Measurements from ENCODE around the gene FOXJ3. TPM values are rescaled to one million over a fixed set of nuclear protein-coding genes. Genes with fewer than 3 reads are reported as not detected.

Gene FOXJ3
- total RNA-seq, 2 donors from 2014 or later: 44.5 to 47.5 TPM

GRCh38 chr1:42157667-42158066 lies 177.4 kb downstream of the FOXJ3 start:
- Mint-ChIP-seq H3K27ac (no peak overlapping the region), H3K36me3 (ENCODE audit: insufficient read depth in 2 of 2) (peaks cover 8 to 10% of the 10 kb centered on the region in 2 donors), H3K4me1 (ENCODE audit: low read depth) (peaks cover 9% of the 10 kb centered on the region), H3K27me3 (ENCODE audit: low read depth) (peaks cover 14% of the 10 kb centered on the region), H3K9me3 (peaks cover 7% of the 10 kb centered on the region in 2 donors), H3K4me3 (no peak overlapping the region)
- DNase-seq: no peak
- ATAC-seq (replicated peaks in 1 of 2): peak in 1 of 2 donors; percentile 26

GRCh38 chr1:42155362-42155761 lies 179.7 kb downstream of the FOXJ3 start:
- H3K27ac Mint-ChIP-seq: no peak overlapping the region
- ATAC-seq (replicated peaks in 1 of 2): no peak
- H3K9me3 Mint-ChIP-seq: peaks cover 0 to under 1% of the 10 kb centered on the region in 2 donors
- H3K4me3 Mint-ChIP-seq: no peak overlapping the region
- peaks cover 9% of the 10 kb centered on the region for H3K4me1 Mint-ChIP-seq (ENCODE audit: low read depth)
- no peaks in the 10 kb centered on the region for H3K36me3 Mint-ChIP-seq (ENCODE audit: insufficient read depth in 2 of 2)
- peaks cover 7% of the 10 kb centered on the region for H3K27me3 Mint-ChIP-seq (ENCODE audit: low read depth)
- DNase-seq: no peak

GRCh38 chr1:42154685-42155084 lies 180.3 kb downstream of the FOXJ3 start:
- H3K4me3 Mint-ChIP-seq: no peak overlapping the region
- no peak for DNase-seq
- no peaks in the 10 kb centered on the region for H3K9me3 Mint-ChIP-seq
- H3K27me3 Mint-ChIP-seq (ENCODE audit: low read depth): peaks cover 7% of the 10 kb centered on the region
- H3K4me1 Mint-ChIP-seq (ENCODE audit: low read depth): peaks cover 9% of the 10 kb centered on the region
- H3K27ac Mint-ChIP-seq: no peak overlapping the region
- ATAC-seq (replicated peaks in 1 of 2): no peak
- no peaks in the 10 kb centered on the region for H3K36me3 Mint-ChIP-seq (ENCODE audit: insufficient read depth in 2 of 2)

GRCh38 chr1:42153624-42154023 lies 181.4 kb downstream of the FOXJ3 start:
- Mint-ChIP-seq H3K4me3 (no peak overlapping the region), H3K4me1 (ENCODE audit: low read depth) (peaks cover 9% of the 10 kb centered on the region), H3K36me3 (ENCODE audit: insufficient read depth in 2 of 2) (no peaks in the 10 kb centered on the region), H3K27me3 (ENCODE audit: low read depth) (no peaks in the 10 kb centered on the region), H3K9me3 (no peaks in the 10 kb centered on the region), H3K27ac (no peak overlapping the region)
- ATAC-seq (replicated peaks in 1 of 2): no peak
- DNase-seq: no peak

GRCh38 chr1:42152907-42153600 lies 182.0 kb downstream of the FOXJ3 start, which contains the start of gene GUCA2B:
TSS of gene GUCA2B (plus strand) at chr1:42153410. CDS start at chr1:42153451, 41 bp downstream.
- ATAC-seq (replicated peaks in 1 of 2): no peak

GRCh38 chr1:42152119-42152518 lies 182.9 kb downstream of the FOXJ3 start:
- Mint-ChIP-seq H3K4me1 (ENCODE audit: low read depth) (no peaks in the 10 kb centered on the region), H3K36me3 (ENCODE audit: insufficient read depth in 2 of 2) (no peaks in the 10 kb centered on the region), H3K27me3 (ENCODE audit: low read depth) (no peaks in the 10 kb centered on the region), H3K27ac (no peak overlapping the region), H3K4me3 (no peak overlapping the region), H3K9me3 (no peaks in the 10 kb centered on the region)
- ATAC-seq (replicated peaks in 1 of 2) (no peak), DNase-seq (no peak)

More at GRCh38 chr1:42152907-42153600, 182.0 kb downstream of the FOXJ3 start, which contains the start of gene GUCA2B:
- H3K36me3 Mint-ChIP-seq (ENCODE audit: insufficient read depth in 2 of 2): no peaks in the 10 kb centered on the region
- no peak within 1 kb of the TSS for H3K4me3 Mint-ChIP-seq
- no peaks in the 10 kb centered on the region for H3K27me3 Mint-ChIP-seq (ENCODE audit: low read depth)
- DNase-seq: no peak
- H3K9me3 Mint-ChIP-seq: no peaks in the 10 kb centered on the region
- H3K4me1 Mint-ChIP-seq (ENCODE audit: low read depth): peaks cover 8% of the 10 kb centered on the region
- H3K27ac Mint-ChIP-seq: no peak within 1 kb of the TSS

- DNase-seq: no peak
- Mint-ChIP-seq H3K9me3 (no peaks in the 10 kb centered on the region), H3K4me1 (ENCODE audit: low read depth) (no peaks in the 10 kb centered on the region), H3K36me3 (ENCODE audit: insufficient read depth in 2 of 2) (no peaks in the 10 kb centered on the region), H3K27ac (no peak overlapping the region), H3K4me3 (no peak overlapping the region), H3K27me3 (ENCODE audit: low read depth) (no peaks in the 10 kb centered on the region)
- no peak for ATAC-seq (replicated peaks in 1 of 2)
These were observed 184.4 kb downstream of the FOXJ3 start for GRCh38 chr1:42150651-42151050.

GRCh38 chr1:42148166-42148565 lies 186.9 kb downstream of the FOXJ3 start:
- Mint-ChIP-seq H3K9me3 (no peaks in the 10 kb centered on the region), H3K4me1 (ENCODE audit: low read depth) (peaks cover 6% of the 10 kb centered on the region), H3K36me3 (ENCODE audit: insufficient read depth in 2 of 2) (no peaks in the 10 kb centered on the region), H3K27me3 (ENCODE audit: low read depth) (no peaks in the 10 kb centered on the region), H3K27ac (no peak overlapping the region), H3K4me3 (no peak overlapping the region)
- no peak for ATAC-seq (replicated peaks in 1 of 2)
- no peak for DNase-seq

GRCh38 chr1:42146626-42147320 lies 188.3 kb downstream of the FOXJ3 start:
- DNase-seq (peak; percentile 75 to 78), ATAC-seq (replicated peaks in 1 of 2) (peak; percentile 61 to 70)
- Mint-ChIP-seq H3K4me3 (no peak overlapping the region), H3K9me3 (no peaks in the 10 kb centered on the region), H3K36me3 (ENCODE audit: insufficient read depth in 2 of 2) (no peaks in the 10 kb centered on the region), H3K4me1 (ENCODE audit: low read depth) (peaks cover 10% of the 10 kb centered on the region), H3K27ac (no peak overlapping the region), H3K27me3 (ENCODE audit: low read depth) (peaks cover 5% of the 10 kb centered on the region)

GRCh38 chr1:42145764-42146625 lies 189.0 kb downstream of the FOXJ3 start:
- Mint-ChIP-seq H3K4me3 (no peak overlapping the region), H3K9me3 (no peaks in the 10 kb centered on the region), H3K27ac (no peak overlapping the region), H3K4me1 (ENCODE audit: low read depth) (peaks cover 10% of the 10 kb centered on the region), H3K36me3 (ENCODE audit: insufficient read depth in 2 of 2) (no peaks in the 10 kb centered on the region), H3K27me3 (ENCODE audit: low read depth) (peaks cover 5% of the 10 kb centered on the region)
- DNase-seq: no peak
- ATAC-seq (replicated peaks in 1 of 2): no peak

GRCh38 chr1:42145389-42145716 lies 189.7 kb downstream of the FOXJ3 start:
- Mint-ChIP-seq H3K4me1 (ENCODE audit: low read depth) (peaks cover 10% of the 10 kb centered on the region), H3K36me3 (ENCODE audit: insufficient read depth in 2 of 2) (no peaks in the 10 kb centered on the region), H3K27me3 (ENCODE audit: low read depth) (peaks cover 5% of the 10 kb centered on the region), H3K27ac (no peak overlapping the region), H3K9me3 (no peaks in the 10 kb centered on the region), H3K4me3 (no peak overlapping the region)
- no peak for DNase-seq
- ATAC-seq (replicated peaks in 1 of 2): no peak

- no peak for ATAC-seq (replicated peaks in 1 of 2)
- H3K9me3 Mint-ChIP-seq: no peaks in the 10 kb centered on the region
- no peaks in the 10 kb centered on the region for H3K36me3 Mint-ChIP-seq (ENCODE audit: insufficient read depth in 2 of 2)
- no peak overlapping the region for H3K4me3 Mint-ChIP-seq
- DNase-seq: no peak
- peaks cover 10% of the 10 kb centered on the region for H3K4me1 Mint-ChIP-seq (ENCODE audit: low read depth)
- peaks cover 5% of the 10 kb centered on the region for H3K27me3 Mint-ChIP-seq (ENCODE audit: low read depth)
- H3K27ac Mint-ChIP-seq: no peak overlapping the region
These were observed 190.2 kb downstream of the FOXJ3 start for GRCh38 chr1:42144711-42145388.
